HepG2 (cell line): ENCODE data around the gene RETREG2. TPM values are rescaled to one million over a fixed set of nuclear protein-coding genes. Genes with fewer than 3 reads are reported as not detected.

Experiments
- ATAC-seq: fragments of 200-7000 bp; cut with Tn5 transposase; 3 replicates; pipeline ENCODE4 v1.9.1; 2020; ENCODE audit warnings: mild to moderate bottlenecking, moderate library complexity
- BruUV-seq: library from RNA; stranded (reverse); fragments of 400-500 nt; replicated peaks from 2 replicates; lab custom pipeline; 2021; lab: Mats Ljungman, UMichigan
- CTCF ChIA-PET: fragments of 300-600 bp; formaldehyde crosslinking; extraction: SDS; loops from one replicate; lab custom pipeline; 2021; ENCODE audit warnings: low total read pairs, inconsistent platforms, low intra/inter-chr PET ratio; lab: Yijun Ruan, JAX
- POLR2A ChIA-PET: fragments of 350-600 bp; sonication (Branson Sonifier 250); formaldehyde crosslinking; loops from one replicate; lab custom pipeline; 2020; ENCODE audit warnings: antibody characterized with exemption, inconsistent platforms; lab: Yijun Ruan, JAX
- DNase-seq: peaks from one replicate; pipeline ENCODE4 v3.0.0-alpha.2; 2015; ENCODE audit warnings: low spot score
- FAIRE-seq: peaks from 3 replicates; lab custom pipeline; 2011; peaks lifted over from hg19 to GRCh38; lab: Jason Lieb, UNC
- H2AFZ ChIP-seq: one replicate; pipeline ENCODE4 v1.6.1; 2011; ENCODE audit warnings: low read length, inconsistent platforms
- H3K27ac ChIP-seq: fragments of 300-600 bp; 3 replicates; pipeline ENCODE4 v1.8.0; 2011; ENCODE audit warnings: mixed run types, mild to moderate bottlenecking, mixed read lengths, low read length, inconsistent platforms; ENCODE audit not compliant: insufficient read depth; ENCODE audit errors: extremely low read length
- H3K27me3 ChIP-seq, 2 experiments: fragments of 200-600 bp in 1 of 2; 2 replicates in 1 of 2; 3 replicates in 1 of 2; pipeline versions ENCODE4 v1.6.0 to v1.8.0; 2011; ENCODE audit warnings: low read length in 2 of 2, mild to moderate bottlenecking in 2 of 2, moderate library complexity in 2 of 2, inconsistent platforms in 1 of 2; ENCODE audit not compliant: insufficient read depth in 2 of 2, control insufficient read depth in 1 of 2
- H3K36me3 ChIP-seq, 2 experiments: fragments of 200-600 bp in 1 of 2; replicated peaks in 1 of 2; 2 replicates in 1 of 2; 3 replicates in 1 of 2; pipeline versions ENCODE4 v1.5.1 to v1.8.0; 2011; ENCODE audit warnings: low read length in 2 of 2, inconsistent platforms in 1 of 2; ENCODE audit not compliant: insufficient read depth in 2 of 2, control insufficient read depth in 1 of 2
- H3K4me1 ChIP-seq: 2 replicates; pipeline ENCODE4 v1.5.1; 2012; ENCODE audit warnings: low read length, inconsistent platforms; ENCODE audit not compliant: insufficient read depth
- H3K4me2 ChIP-seq: 2 replicates; pipeline ENCODE4 v1.6.0; 2011; ENCODE audit warnings: low read depth, low read length, inconsistent platforms
- H3K4me3 ChIP-seq, 3 experiments: fragments of 200-600 bp in 1 of 3; sonication (generic), shearing (Covaris generic) in 1 of 3; replicated peaks in 1 of 3; 2 replicates each; pipeline ENCODE4 v1.5.1; 2011 to 2016; ENCODE audit warnings: low read length in 3 of 3, inconsistent platforms in 2 of 3, low read depth in 2 of 3, mild to moderate bottlenecking in 2 of 3, control low read depth in 1 of 3, mixed read lengths in 1 of 3; ENCODE audit not compliant: insufficient read depth in 1 of 3
- H3K79me2 ChIP-seq: one replicate; pipeline ENCODE4 v1.6.1; 2011; ENCODE audit warnings: low read length, inconsistent platforms; ENCODE audit not compliant: insufficient read depth
- H3K9ac ChIP-seq: 2 replicates; pipeline ENCODE4 v1.6.0; 2011; ENCODE audit warnings: mild to moderate bottlenecking, low read depth, low read length, inconsistent platforms; ENCODE audit not compliant: insufficient read depth
- H3K9me3 ChIP-seq: 2 replicates; pipeline ENCODE4 v1.5.1; 2012; ENCODE audit warnings: mild to moderate bottlenecking, low read length
- H4K20me1 ChIP-seq: 2 replicates; pipeline ENCODE4 v1.6.0; 2011; ENCODE audit warnings: inconsistent platforms, mild to moderate bottlenecking, low read length, moderate library complexity; ENCODE audit not compliant: insufficient read depth
- AGO2 ChIP-seq: fragments of 200-400 bp; formaldehyde crosslinking; optimal IDR thresholded peaks from 2 replicates; pipeline ENCODE3; 2017; ENCODE audit warnings: mild to moderate bottlenecking, low read depth, low read length, moderate library complexity
- FIP1L1 ChIP-seq: fragments of 200-400 bp; formaldehyde crosslinking; IDR thresholded peaks from 2 replicates; pipeline ENCODE4 v1.6.1; 2018; ENCODE audit warnings: low read depth, mild to moderate bottlenecking, low read length, moderate library complexity, borderline replicate concordance; ENCODE audit not compliant: insufficient read depth
- GFI1 ChIP-seq: sonication (generic); formaldehyde crosslinking; IDR thresholded peaks from 2 replicates; pipeline ENCODE4 v1.5.0; 2020; ENCODE audit warnings: missing genetic modification reagents, mild to moderate bottlenecking, borderline replicate concordance
- HOXA3 ChIP-seq: sonication (generic); formaldehyde crosslinking; IDR thresholded peaks from 2 replicates; pipeline ENCODE4 v1.5.0; 2020; ENCODE audit warnings: missing genetic modification reagents
- KLF11 ChIP-seq: IDR thresholded peaks from 2 replicates; pipeline ENCODE4 v1.6.1; 2016; ENCODE audit warnings: missing compliant biosample characterization
- MBD4 ChIP-seq: IDR thresholded peaks from 2 replicates; pipeline ENCODE4 v1.6.1; 2012; ENCODE audit warnings: low read length, inconsistent platforms, borderline replicate concordance
- NCOA1 ChIP-seq: sonication (generic); formaldehyde crosslinking; IDR thresholded peaks from 2 replicates; pipeline ENCODE4 v1.9.0; 2021; ENCODE audit warnings: missing genetic modification reagents
- SATB2 ChIP-seq: sonication (generic); formaldehyde crosslinking; IDR thresholded peaks from 2 replicates; pipeline ENCODE4 v1.5.0; 2020; ENCODE audit warnings: missing genetic modification reagents
- SMARCE1 ChIP-seq: fragments of 450-650 bp; IDR thresholded peaks from 2 replicates; pipeline ENCODE4 v1.6.1; 2017; ENCODE audit warnings: borderline replicate concordance
- SNAI1 ChIP-seq: sonication (generic); formaldehyde crosslinking; IDR thresholded peaks from 2 replicates; pipeline ENCODE4 v1.5.0; 2020; ENCODE audit warnings: mild to moderate bottlenecking, missing genetic modification reagents, borderline replicate concordance
- SYNCRIP ChIP-seq: fragments of 200-400 bp; formaldehyde crosslinking; IDR thresholded peaks from 2 replicates; pipeline ENCODE4 v1.6.1; 2018; ENCODE audit warnings: mild to moderate bottlenecking, low read depth, low read length; ENCODE audit not compliant: insufficient read depth
- TOPORS ChIP-seq: sonication (generic); formaldehyde crosslinking; IDR thresholded peaks from 2 replicates; pipeline ENCODE4 v1.8.0; 2023; ENCODE audit warnings: mild to moderate bottlenecking, missing genetic modification reagents
- ZNF224 ChIP-seq: sonication (generic); formaldehyde crosslinking; IDR thresholded peaks from 2 replicates; pipeline ENCODE4 v1.5.0; 2020; ENCODE audit warnings: mild to moderate bottlenecking, missing genetic modification reagents
- ZNF296 ChIP-seq: sonication (generic); formaldehyde crosslinking; conservative IDR thresholded peaks from 2 replicates; pipeline ENCODE4 v1.5.0; 2020; ENCODE audit warnings: mild to moderate bottlenecking, missing genetic modification reagents
- ZNF329 ChIP-seq: sonication (generic); formaldehyde crosslinking; IDR thresholded peaks from 2 replicates; pipeline ENCODE4 v1.9.0; 2021; ENCODE audit warnings: low read depth, mild to moderate bottlenecking, missing genetic modification reagents
- ZNF44 ChIP-seq: sonication (generic); formaldehyde crosslinking; IDR thresholded peaks from 2 replicates; pipeline ENCODE4 v1.5.1; 2020; ENCODE audit warnings: mild to moderate bottlenecking, missing genetic modification reagents
- ZNF562 ChIP-seq: sonication (generic); formaldehyde crosslinking; IDR thresholded peaks from 2 replicates; pipeline ENCODE4 v1.8.0; 2022; ENCODE audit warnings: missing genetic modification reagents, borderline replicate concordance
- ZNF614 ChIP-seq: IDR thresholded peaks from 2 replicates; pipeline ENCODE4 v1.6.1; 2018; ENCODE audit warnings: missing biosample characterization, missing genetic modification reagents, inconsistent platforms, borderline replicate concordance
- ZNF615 ChIP-seq: sonication (generic); formaldehyde crosslinking; IDR thresholded peaks from 2 replicates; pipeline ENCODE4 v1.5.0; 2020; ENCODE audit warnings: mild to moderate bottlenecking, missing genetic modification reagents, borderline replicate concordance
- WGBS: methylation state at CpG from one replicate; pipeline ENCODE4 v1.1.6; 2017; ENCODE audit warnings: low lambda C conversion rate; 5-methylcytosine and 5-hydroxymethylcytosine counted together
- in situ Hi-C: cut with HindIII; loops from 2 replicates; pipeline ENCODE4 v1.10.0; 2017; ENCODE audit warnings: low pct_unique_long_range_greater_than_20kb; ENCODE audit not compliant: extremely low pct_ligation_motif_present
- intact Hi-C: fragments of 100-400 bp; cut with micrococcal nuclease; formaldehyde crosslinking; loops from one replicate; pipeline ENCODE4 v1.10.0; 2022; ENCODE audit not compliant: unreplicated experiment
- polyA plus RNA-seq, 8 experiments: library from polyadenylated mRNA; depleted of rRNA in 3 of 8; stranded (reverse) in 7 of 8; unstranded in 1 of 8; fragments of >200 nt; fragmentation: Illumina TruSeq in 4 of 8; extraction: Trizol in 4 of 8; gene quantifications; 2 replicates each; pipeline versions ENCODE4 v1.2.1 to v1.2.3, GENCODE V29; 2011 to 2016; ENCODE audit warnings: low read depth in 4 of 8, missing spikeins in 1 of 8, mixed read lengths in 1 of 8; ENCODE audit not compliant: insufficient read depth in 1 of 8
- total RNA-seq, 5 experiments: library from RNA; depleted of rRNA; stranded (reverse); fragments of >200 nt; fragmentation: Illumina TruSeq; extraction: Trizol; gene quantifications; 2 replicates each; pipeline ENCODE4 v1.2.3, GENCODE V29; 2016; ENCODE audit warnings: low read depth in 1 of 5
- TF ChIP-seq, protein P1 (sequence below): sonication (generic); formaldehyde crosslinking; IDR thresholded peaks from 2 replicates; pipeline ENCODE4 v1.9.0; 2022; ENCODE audit warnings: missing genetic modification reagents, mild to moderate bottlenecking, borderline replicate concordance
- TF ChIP-seq, protein P2 (sequence below): sonication (generic); formaldehyde crosslinking; IDR thresholded peaks from 2 replicates; pipeline ENCODE4 v1.4.0; 2020; ENCODE audit warnings: low read depth, mild to moderate bottlenecking, missing genetic modification reagents
- TF ChIP-seq, protein P3 (sequence below): sonication (generic); formaldehyde crosslinking; IDR thresholded peaks from 2 replicates; pipeline ENCODE4 v1.4.0; 2020; ENCODE audit warnings: missing genetic modification reagents; ENCODE audit errors: not compliant biosample characterization

The RETREG2 gene
- total and polyA plus RNA-seq, 2 of the 13 experiments (the other 11 are each of a cell fraction or from before 2014, with no cell fraction given), result 86.0 to 134 TPM

DNA sequence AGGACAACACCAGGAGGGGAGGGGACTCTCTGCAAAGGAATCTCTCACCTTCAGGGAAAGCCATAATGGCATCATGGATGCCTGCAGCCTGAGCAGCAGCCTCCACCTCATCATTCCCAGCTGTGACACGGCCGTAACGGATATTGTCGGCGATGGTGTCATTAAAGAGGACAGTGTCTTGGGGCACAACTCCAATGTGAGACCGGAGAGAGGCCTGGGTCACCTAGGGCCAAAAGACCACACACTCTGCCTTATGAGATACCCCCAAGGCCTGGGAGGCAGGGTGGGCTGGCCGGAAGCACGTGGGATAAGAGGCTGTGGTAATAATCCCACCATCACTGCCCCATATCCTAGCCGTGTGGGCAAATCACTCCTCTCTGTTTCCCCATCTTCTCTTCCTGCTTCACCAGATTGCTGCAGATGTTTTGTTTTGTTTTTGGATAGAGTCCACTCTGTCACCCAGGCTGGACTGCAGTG lies 32.8 kb downstream of the RETREG2 start (continued):
- TF ChIP-seq, protein P1, sequence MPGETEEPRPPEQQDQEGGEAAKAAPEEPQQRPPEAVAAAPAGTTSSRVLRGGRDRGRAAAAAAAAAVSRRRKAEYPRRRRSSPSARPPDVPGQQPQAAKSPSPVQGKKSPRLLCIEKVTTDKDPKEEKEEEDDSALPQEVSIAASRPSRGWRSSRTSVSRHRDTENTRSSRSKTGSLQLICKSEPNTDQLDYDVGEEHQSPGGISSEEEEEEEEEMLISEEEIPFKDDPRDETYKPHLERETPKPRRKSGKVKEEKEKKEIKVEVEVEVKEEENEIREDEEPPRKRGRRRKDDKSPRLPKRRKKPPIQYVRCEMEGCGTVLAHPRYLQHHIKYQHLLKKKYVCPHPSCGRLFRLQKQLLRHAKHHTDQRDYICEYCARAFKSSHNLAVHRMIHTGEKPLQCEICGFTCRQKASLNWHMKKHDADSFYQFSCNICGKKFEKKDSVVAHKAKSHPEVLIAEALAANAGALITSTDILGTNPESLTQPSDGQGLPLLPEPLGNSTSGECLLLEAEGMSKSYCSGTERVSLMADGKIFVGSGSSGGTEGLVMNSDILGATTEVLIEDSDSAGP (CRISPR knock-in tag), result peak; percentile 29; the same call in 1 of the 2 replicates
- no peak for TF ChIP-seq SATB2 (CRISPR knock-in tag)
- 0 out of 2 replicates have a peak, but pooled peaks have one; percentile 14 for TF ChIP-seq ZNF329 (CRISPR knock-in tag)
- 0 out of 2 replicates have a peak, but pooled peaks have one; percentile 21 for TF ChIP-seq GFI1 (CRISPR knock-in tag)
- TF ChIP-seq, protein P2, sequence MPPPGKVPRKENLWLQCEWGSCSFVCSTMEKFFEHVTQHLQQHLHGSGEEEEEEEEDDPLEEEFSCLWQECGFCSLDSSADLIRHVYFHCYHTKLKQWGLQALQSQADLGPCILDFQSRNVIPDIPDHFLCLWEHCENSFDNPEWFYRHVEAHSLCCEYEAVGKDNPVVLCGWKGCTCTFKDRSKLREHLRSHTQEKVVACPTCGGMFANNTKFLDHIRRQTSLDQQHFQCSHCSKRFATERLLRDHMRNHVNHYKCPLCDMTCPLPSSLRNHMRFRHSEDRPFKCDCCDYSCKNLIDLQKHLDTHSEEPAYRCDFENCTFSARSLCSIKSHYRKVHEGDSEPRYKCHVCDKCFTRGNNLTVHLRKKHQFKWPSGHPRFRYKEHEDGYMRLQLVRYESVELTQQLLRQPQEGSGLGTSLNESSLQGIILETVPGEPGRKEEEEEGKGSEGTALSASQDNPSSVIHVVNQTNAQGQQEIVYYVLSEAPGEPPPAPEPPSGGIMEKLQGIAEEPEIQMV (CRISPR knock-in tag), result no peak
- TF ChIP-seq SMARCE1, result no peak
- TF ChIP-seq AGO2, result peak; percentile 19
- no peak for TF ChIP-seq MBD4
- 0 out of 2 replicates have a peak, but pooled peaks have one; percentile 50 for TF ChIP-seq TOPORS (CRISPR knock-in tag)

DNA sequence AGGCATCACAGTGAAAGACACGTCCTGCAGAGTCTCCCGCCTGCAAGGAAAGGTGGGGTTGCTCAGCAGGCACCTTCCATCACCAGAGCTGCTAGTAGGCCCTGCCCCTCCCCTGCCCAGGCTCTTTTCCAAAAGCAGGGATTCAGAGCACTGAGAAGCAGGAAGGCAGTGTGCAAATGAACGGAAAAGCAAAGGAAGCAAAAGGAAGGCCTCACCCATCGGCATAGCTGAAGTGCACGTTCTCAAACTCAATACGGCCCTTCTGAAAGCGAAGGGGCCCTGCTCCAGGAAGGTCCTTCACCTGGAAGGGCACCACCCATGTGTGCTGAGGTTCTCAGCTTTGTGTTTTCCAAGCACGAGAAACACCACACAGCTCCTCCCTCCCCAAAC lies 34.9 kb downstream of the RETREG2 start:
- ChIA-PET POLR2A (interaction anchor here (1.1 to 3.4 kb wide), 2 partner anchors 36 to 37 kb away, joined by 4 to 20 read pairs; partner anchors contain the start of gene CNPPD1), CTCF (no interaction called here)
- intact Hi-C loops (no loop called here), in situ Hi-C loops (no loop called here)
- no peaks in the 10 kb centered on the region for H4K20me1 ChIP-seq
- FAIRE-seq, result no peak
- peaks cover 11% of the 10 kb centered on the region for H3K79me2 ChIP-seq
- H3K4me3 ChIP-seq, result no peak overlapping the region
- peaks cover 71% of the 10 kb centered on the region for H3K4me1 ChIP-seq
- no peak overlapping the region for H3K4me2 ChIP-seq
- WGBS, result 97% methylated on average over 8 of the region's 8 CpGs
- DNase-seq, result no peak
- BruUV-seq, result no TSS peak
- no peak overlapping the region for H3K27ac ChIP-seq
- H2AFZ ChIP-seq, result no peak overlapping the region
- H3K9ac ChIP-seq, result no peak overlapping the region
- H3K27me3 ChIP-seq, result no peaks in the 10 kb centered on the region
- H3K9me3 ChIP-seq, result no peaks in the 10 kb centered on the region
- ATAC-seq, result no peak
- peaks cover 38 to 66% of the 10 kb centered on the region in 2 experiments for H3K36me3 ChIP-seq
- TF ChIP-seq SNAI1 (CRISPR knock-in tag) (no peak), ZNF224 (CRISPR knock-in tag) (no peak), ZNF562 (CRISPR knock-in tag) (no peak), ZNF44 (no peak), NCOA1 (CRISPR knock-in tag) (no peak), KLF11 (CRISPR knock-in tag) (no peak), FIP1L1 (no peak), ZNF296 (no peak), ZNF615 (no peak), ZNF614 (CRISPR knock-in tag) (no peak), SYNCRIP (no peak), HOXA3 (CRISPR knock-in tag) (no peak)
- TF ChIP-seq, protein P3, sequence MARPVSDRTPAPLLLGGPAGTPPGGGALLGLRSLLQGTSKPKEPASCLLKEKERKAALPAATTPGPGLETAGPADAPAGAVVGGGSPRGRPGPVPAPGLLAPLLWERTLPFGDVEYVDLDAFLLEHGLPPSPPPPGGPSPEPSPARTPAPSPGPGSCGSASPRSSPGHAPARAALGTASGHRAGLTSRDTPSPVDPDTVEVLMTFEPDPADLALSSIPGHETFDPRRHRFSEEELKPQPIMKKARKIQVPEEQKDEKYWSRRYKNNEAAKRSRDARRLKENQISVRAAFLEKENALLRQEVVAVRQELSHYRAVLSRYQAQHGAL, result no peak
